Ascending aorta (tissue), 2 donors: ENCODE results near the gene ZFYVE21. TPM values are rescaled to one million over a fixed set of nuclear protein-coding genes. Genes with fewer than 3 reads are reported as not detected.

ENCODE experiments used
- DNase-seq, 2 donors: peaks; one replicate each; pipeline ENCODE4 v3.0.0-alpha.2; 2019; ENCODE audit warnings: low spot score in 2 of 2
- H3K27ac ChIP-seq, 2 donors: fragments of 200-600 bp; sonication (generic); one replicate each; pipeline ENCODE4 v1.5.1; 2016 to 2017; ENCODE audit warnings: mild to moderate bottlenecking in 1 of 2
- H3K27me3 ChIP-seq: fragments of 200-600 bp; sonication (generic); one replicate; pipeline ENCODE4 v1.5.1; 2017
- H3K36me3 ChIP-seq, 2 donors: fragments of 200-600 bp; sonication (generic); one replicate each; pipeline ENCODE4 v1.5.1; 2016
- H3K4me1 ChIP-seq, 2 donors: fragments of 200-600 bp; sonication (generic); one replicate each; pipeline ENCODE4 v1.5.1; 2016 to 2017; ENCODE audit warnings: mild to moderate bottlenecking in 1 of 2
- H3K4me3 ChIP-seq, 2 donors: fragments of 200-600 bp; sonication (generic); one replicate each; pipeline ENCODE4 v1.5.1; 2016 to 2017; ENCODE audit warnings: mild to moderate bottlenecking in 1 of 2
- H3K9me3 ChIP-seq, 2 donors: fragments of 200-600 bp; sonication (generic); one replicate each; pipeline ENCODE4 v1.5.1; 2016
- CTCF ChIP-seq, 3 experiments: fragments of 200-600 bp in 2 of 3; fragments of 450-650 bp in 1 of 3; sonication (generic) in 2 of 3; IDR thresholded peaks; one replicate each; pipeline ENCODE4 v1.5.1; 2016 to 2019; ENCODE audit warnings: antibody characterized with exemption in 3 of 3, mild to moderate bottlenecking in 1 of 3, moderate library complexity in 1 of 3
- intact Hi-C: fragments of 100-400 bp; cut with DNase I; formaldehyde crosslinking; loops from one replicate; pipeline ENCODE4 v1.15.1; 2023
- total RNA-seq: library from RNA; depleted of rRNA; stranded (reverse); fragments of >200 nt; gene quantifications from one replicate; pipeline ENCODE4 v1.1.0, GENCODE V29; 2016

Gene ZFYVE21
- total RNA-seq, 1 donor from 2014 or later, result 219 TPM

GRCh38 chr14:103725001-103725682 lies 9.5 kb downstream of the ZFYVE21 start:
- Histone ChIP-seq H3K27ac (peak overlapping the region; percentile 86 to 87), H3K9me3 (no peaks in the 10 kb centered on the region), H3K4me1 (peaks cover 16 to 34% of the 10 kb centered on the region in 2 donors), H3K36me3 (peaks cover 34 to 35% of the 10 kb centered on the region in 2 donors), H3K27me3 (no peaks in the 10 kb centered on the region), H3K4me3 (no peak overlapping the region)
- intact Hi-C loops, result no loop called here
- no peak for DNase-seq
- TF ChIP-seq CTCF (IDR thresholded peaks at IDR 0.05), result no peak

GRCh38 chr14:103725739-103726395 lies 10.3 kb downstream of the ZFYVE21 start:
- peaks cover 19 to 39% of the 10 kb centered on the region in 2 donors for H3K4me1 ChIP-seq
- no peak for TF ChIP-seq CTCF (IDR thresholded peaks at IDR 0.05)
- H3K4me3 ChIP-seq, result no peak overlapping the region
- no peaks in the 10 kb centered on the region for H3K9me3 ChIP-seq
- no peaks in the 10 kb centered on the region for H3K27me3 ChIP-seq
- H3K36me3 ChIP-seq, result peaks cover 41% of the 10 kb centered on the region in 2 donors
- intact Hi-C loops, result no loop called here
- no peak for DNase-seq
- H3K27ac ChIP-seq, result peak overlapping the region; percentile 86 to 87

GRCh38 chr14:103726474-103726873 lies 10.9 kb downstream of the ZFYVE21 start:
- DNase-seq, result no peak
- Histone ChIP-seq H3K9me3 (no peaks in the 10 kb centered on the region), H3K4me3 (no peak overlapping the region), H3K36me3 (peaks cover 41 to 42% of the 10 kb centered on the region in 2 donors), H3K27ac (peak overlapping the region in 1 of 2 donors; percentile 86), H3K4me1 (peaks cover 19 to 36% of the 10 kb centered on the region in 2 donors), H3K27me3 (no peaks in the 10 kb centered on the region)
- no peak for TF ChIP-seq CTCF (IDR thresholded peaks at IDR 0.05)
- intact Hi-C loops, result no loop called here

- H3K27ac ChIP-seq, result no peak overlapping the region
- TF ChIP-seq CTCF (IDR thresholded peaks at IDR 0.05), result no peak
- intact Hi-C loops, result no loop called here
- peaks cover 48% of the 10 kb centered on the region in 2 donors for H3K36me3 ChIP-seq
- no peaks in the 10 kb centered on the region for H3K9me3 ChIP-seq
- H3K4me3 ChIP-seq, result no peak overlapping the region
- H3K4me1 ChIP-seq, result peaks cover 19 to 32% of the 10 kb centered on the region in 2 donors
- no peaks in the 10 kb centered on the region for H3K27me3 ChIP-seq
- DNase-seq, result no peak
These were observed 11.8 kb downstream of the ZFYVE21 start for GRCh38 chr14:103727313-103727980.

- Histone ChIP-seq H3K4me1 (peaks cover 14 to 25% of the 10 kb centered on the region in 2 donors), H3K4me3 (no peak overlapping the region), H3K27me3 (no peaks in the 10 kb centered on the region), H3K27ac (no peak overlapping the region), H3K9me3 (no peaks in the 10 kb centered on the region), H3K36me3 (peaks cover 52 to 55% of the 10 kb centered on the region in 2 donors)
- intact Hi-C loops, result no loop called here
- no peak for TF ChIP-seq CTCF (IDR thresholded peaks at IDR 0.05)
- no peak for DNase-seq
These were observed 12.5 kb downstream of the ZFYVE21 start for GRCh38 chr14:103728141-103728540.
